8988T (cell line): ENCODE data around the gene OR2V1.
"Not testable (repeated sequence)": the region's sequence is repeated elsewhere in the genome, so short reads cannot be mapped to it uniquely, and the experiment has no call there.

Source experiments
- DNase-seq: peaks from one replicate; pipeline ENCODE4 v3.0.0; 2011

The OR2V1 gene

DNA sequence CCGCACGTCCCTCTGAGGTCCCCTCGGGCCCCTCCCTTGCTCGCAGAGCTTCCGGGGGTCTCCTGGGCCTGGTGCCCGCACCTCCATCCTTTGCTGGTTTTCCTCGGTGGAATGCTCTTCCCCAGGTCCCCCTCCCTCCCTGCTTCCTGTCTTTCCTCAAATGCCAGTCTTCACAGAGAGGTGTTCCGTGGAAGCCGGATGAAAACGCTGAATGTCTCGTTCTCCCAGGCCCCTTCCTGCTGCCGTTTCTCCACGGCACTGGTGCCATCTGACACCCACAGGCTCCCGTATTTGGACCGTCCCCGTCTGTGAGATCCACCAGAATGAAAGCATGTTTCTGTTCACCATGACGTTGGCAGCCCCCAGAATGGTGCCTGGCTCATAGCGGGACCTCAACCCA is 4.1 kb downstream of the OR2V1 start:
- DNase-seq, result no peak

DNA sequence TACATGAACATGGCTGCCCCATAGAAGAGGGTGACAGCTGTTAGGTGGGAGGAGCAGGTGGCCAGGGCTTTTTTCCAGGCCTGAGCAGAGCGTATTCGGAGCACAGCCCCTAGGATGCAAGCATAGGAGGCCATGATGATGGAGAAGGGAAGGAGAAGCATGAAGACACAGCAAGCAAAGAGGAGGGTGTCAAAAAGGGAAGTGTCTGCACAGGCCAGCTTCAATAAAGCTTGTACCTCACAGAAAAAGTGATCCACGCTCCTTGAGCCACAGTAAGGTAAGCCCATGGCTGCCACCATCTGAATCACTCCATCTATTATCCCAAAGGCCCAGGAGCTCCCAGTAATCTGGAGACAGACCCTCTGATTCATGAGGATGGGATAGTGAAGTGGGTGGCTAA is 6.4 kb downstream of the OR2V1 start:
- no peak for DNase-seq

GRCh38 chr5:181121675-181122561 is 9.1 kb downstream of the OR2V1 start:
- DNase-seq, result no peak

GRCh38 chr5:181120761-181121160 is 10.2 kb downstream of the OR2V1 start:
- no peak for DNase-seq

- no peak for DNase-seq
Measured at GRCh38 chr5:181120306-181120705, 10.7 kb downstream of the OR2V1 start.

DNA sequence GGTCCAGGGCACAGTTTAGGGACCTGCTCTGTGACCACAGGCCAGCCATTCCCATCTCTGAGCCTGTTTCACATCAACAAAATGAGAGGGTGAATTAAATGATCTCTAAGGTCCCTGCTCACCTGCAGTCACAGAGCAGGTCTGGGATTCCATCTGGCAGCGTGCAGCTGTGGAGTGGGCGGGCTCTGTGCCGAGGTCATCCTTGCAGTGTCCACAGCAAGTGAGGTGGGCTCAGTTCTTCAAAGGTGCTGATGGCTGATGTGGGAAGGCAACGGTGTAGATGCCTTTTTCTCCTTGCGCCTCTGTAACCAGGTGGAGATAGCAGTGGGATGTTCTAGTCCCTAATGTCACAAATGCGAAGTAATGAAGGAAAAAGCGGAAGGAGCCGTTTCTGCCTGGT is 11.9 kb downstream of the OR2V1 start:
- no peak for DNase-seq

GRCh38 chr5:181118369-181118768 is 12.6 kb downstream of the OR2V1 start:
- no peak for DNase-seq

DNA sequence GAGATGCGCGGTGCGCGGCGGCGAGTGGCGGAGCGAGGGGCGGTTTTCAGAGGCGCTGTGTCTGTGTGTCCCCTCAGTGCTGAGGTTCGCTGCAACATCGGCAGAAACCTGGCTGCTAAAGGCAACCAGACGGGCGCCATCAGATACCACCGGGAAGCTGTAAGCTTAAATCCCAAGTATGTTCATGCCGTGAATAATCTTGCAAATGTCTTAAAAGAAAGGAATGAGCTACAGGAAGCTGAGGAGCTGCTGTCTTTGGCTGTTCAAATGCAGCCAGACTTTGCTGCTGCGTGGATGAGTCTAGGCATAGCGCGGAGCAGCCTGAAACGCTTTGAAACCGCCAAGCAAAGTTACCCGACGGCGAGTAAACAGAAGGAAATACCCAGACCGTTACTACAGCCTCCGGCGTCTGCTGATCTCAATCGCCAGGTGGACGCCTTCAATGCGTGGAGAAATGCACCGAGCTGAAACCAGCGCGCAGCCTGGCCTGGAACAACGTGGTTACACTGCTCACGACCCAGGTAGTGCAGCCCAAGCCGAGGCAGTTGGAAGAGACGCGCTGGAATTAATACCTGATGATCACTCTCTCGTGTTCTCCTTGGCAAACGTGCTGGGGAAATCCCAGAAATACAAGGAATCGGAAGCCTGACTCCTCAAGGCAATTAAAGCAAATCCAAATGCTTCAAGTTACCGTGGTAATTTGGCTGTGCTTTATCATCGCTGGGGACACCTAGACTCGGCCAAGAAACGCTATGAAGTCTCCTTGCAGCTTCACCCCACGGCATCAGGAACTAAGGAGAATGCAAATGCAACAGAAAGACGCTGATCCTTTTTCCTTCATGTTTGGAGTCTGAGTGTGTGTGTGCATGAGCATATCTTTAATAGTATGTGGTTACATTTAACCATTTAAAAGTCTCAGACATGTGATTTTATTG is 15.9 kb downstream of the OR2V1 start:
- DNase-seq, result no peak

DNA sequence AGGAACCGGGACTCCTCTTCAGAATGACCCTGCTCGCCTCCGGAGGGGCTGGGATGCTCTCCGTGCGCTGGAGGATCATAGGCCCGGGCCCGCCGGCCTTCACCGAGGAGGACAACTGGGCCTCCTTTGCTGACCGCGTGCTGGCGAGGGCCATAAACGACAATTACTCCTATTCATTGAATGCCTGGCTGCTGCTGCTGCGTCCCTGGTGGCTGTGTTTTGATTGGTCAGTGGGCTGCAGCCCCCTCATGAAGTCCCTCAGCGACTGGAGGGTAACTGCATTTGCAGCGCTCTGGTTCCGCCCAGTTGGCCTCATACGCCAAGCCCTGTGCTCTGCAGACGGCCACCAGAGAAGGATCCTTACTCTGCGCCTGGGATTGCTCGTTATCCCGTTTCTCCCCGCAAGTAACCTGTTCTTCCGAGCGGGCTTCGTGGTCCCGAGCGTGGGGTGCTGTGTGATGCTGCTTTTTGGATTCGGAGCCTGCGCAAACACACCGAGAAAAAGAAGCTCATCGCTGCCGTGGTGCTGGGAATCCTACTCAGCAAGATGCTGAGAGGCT is 16.6 kb downstream of the OR2V1 start:
- no peak for DNase-seq

- DNase-seq, result not testable (repeated sequence)
Measured at GRCh38 chr5:181113572-181113971, 17.4 kb downstream of the OR2V1 start.

- DNase-seq, result no peak
Measured at GRCh38 chr5:181112476-181112875, 18.5 kb downstream of the OR2V1 start.

DNA sequence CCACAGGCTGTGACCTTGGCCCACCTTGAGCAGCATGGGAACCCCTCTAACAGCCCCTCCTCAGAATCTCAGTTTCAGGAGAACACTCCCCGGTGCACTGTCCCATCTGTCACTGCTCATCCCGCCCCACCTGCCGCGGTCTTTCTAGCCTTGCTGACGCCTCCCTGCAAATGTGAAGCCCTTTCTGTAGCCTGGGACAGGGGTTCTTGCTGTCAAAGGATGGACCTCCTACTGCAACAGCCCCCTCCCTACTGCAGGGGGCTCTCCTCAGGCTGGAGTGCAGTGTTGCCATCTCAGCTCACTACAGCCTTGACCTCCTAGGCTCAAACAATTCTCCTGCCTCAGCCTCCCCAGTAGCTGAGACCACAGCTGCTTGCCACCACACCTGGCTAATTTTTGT is 20.0 kb downstream of the OR2V1 start:
- DNase-seq, result no peak

DNA sequence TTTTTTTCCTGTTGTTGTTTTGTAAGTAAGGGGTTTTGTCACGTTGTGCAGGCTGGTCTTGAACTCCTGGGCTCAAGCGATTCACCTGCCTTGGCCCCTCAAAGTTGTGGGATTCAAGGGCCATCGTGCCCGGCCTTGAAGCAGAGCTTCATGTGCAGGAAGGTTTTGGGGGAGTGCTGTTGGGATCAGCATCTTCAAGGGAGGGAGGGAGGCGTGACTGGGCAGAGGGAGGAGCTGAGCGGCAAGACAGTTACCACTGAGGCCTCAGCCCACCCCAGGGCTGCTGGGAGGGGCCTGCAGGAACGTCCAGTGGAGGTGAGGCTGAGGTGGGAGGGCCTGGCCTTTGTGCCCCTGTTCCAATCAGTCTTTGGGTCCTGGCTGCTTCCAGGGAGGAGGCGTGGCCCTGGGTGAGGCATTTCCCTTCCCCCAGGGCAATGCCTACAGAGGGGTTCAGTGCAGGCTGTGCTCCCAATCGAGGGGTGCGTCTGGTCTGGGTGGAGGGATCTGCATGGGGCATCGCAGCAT is 21.4 kb downstream of the OR2V1 start:
- no peak for DNase-seq

DNA sequence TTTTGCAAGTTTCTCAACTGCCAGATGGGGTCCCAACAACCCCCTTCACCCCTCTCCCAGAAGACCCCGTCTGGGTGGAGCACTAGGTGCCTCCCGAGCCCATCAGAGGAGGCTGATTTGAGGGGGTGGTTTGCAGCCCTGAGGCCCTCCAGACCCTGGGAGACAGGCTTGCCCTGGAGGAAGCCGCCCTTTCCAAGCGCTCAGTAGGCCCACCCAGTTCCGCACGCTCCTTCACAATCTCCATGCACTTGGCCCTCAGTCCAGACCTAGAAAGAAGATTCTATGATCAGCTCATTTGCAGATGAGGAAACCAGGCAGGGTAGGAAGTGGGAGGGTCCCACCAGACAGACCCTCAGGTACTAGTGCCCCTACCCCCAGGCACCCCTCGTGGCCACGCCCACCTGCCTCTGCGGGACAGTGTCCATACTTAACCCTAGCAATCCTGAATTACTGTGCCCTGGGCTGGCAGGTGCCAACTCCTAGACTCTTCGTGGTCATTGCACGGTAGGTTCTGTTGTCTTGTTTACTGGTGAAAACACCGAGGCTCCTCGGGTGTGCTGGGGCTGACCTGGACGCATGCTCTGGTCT is 22.3 kb downstream of the OR2V1 start:
- no peak for DNase-seq

DNA sequence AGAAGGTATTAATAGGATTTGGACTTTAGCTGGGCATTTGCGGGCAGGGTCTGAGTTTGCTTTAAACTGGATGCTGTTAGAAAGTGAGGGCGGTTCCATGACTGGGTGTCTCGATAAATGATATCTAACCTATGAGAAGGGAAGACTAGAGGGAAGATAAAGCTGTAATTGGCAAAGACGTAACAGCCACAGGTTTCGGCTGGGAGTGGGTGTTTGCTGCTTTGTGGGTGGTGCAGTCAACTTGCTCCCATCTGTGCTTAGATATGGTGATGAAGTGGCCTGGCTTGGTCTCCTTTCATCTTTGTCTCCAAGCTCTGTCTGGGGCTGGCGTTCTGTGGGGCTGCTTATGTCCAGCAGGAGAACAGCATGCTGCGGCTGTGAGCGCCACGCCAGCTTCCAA is 23.3 kb downstream of the OR2V1 start:
- DNase-seq, result no peak

DNA sequence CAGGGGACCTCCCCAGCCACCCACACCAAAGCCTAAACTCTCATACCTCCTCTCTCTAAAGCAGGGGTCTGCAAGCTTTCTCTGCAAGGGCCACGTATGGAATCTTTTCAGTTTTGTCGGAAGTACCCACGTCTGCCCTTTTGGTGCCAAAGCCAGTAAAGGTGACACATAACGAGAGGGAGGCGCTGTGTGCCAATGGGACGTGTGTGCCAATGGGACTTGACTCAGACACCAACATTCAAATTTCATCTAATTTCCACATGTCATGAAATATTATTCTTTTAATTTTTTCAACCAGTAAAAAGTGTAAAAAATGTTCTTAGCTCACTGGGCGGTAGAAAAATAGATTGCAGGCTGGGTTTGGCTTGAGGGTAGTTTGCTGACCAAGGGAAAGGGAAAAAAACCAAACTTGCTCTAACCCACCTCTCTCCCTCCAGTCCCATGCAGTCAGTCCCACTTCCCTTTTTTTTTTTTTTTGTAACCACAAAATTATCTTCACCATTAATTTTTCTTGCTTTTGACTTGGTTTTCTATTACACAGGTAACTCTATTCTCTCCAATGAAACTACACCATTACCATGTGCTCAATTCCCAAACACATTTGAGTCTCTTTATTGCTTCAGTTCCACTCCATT is 25.5 kb downstream of the OR2V1 start:
- no peak for DNase-seq

- not testable (repeated sequence) for DNase-seq
Measured at GRCh38 chr5:181104606-181105390, 26.2 kb downstream of the OR2V1 start.

DNA sequence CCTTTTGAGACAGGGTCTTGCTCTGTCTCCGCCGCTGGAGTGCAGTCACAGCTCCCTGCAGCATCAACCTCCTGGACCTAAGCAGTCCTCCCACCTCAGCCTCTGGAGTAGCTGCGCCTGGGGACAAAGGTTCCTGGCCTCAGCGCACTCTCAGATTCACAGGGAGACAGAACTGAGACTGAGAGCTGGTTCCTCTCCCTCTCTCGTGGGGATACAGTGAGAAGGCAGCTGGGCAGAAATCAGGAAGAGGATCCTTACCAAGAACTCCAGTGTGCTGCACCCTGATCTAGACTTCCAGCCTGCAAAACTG is 26.8 kb downstream of the OR2V1 start:
- not testable (repeated sequence) for DNase-seq

DNA sequence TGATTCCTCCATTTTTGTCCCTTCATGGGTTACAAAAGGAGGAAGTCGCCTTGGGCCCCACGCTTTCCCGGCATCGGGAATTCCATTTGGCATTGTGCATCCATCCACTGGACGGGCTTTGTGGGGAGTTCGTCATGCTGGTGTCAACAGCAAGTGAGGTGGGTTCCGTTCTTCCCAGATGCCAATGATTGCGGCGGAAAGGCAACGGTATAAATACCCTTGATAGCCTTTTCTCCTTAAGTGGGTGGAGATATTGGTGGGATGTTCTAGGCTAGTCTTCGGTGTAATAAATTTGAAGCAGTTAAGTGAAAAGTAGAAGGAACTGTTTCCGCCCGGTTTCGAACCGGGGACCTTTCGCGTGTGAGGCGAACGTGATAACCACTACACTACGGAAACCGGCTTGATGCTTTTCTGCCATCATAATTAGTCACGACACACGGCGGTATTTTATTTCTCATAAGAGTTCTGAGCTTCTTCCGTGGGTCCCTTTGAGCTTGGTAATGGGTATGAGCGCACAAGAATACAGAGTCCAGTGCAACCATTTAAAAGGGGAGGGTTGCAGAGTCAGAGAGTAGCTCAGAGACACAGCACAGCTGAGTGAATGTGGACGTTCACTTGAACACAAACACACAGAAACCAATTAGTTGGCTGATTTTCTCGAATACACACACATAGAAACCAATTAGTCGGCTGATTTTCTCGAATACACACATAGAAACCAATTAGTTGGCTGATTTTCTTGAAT is 28.9 kb downstream of the OR2V1 start:
- DNase-seq, result not testable (repeated sequence)

- not testable (repeated sequence) for DNase-seq
Measured at GRCh38 chr5:181101030-181101641, 29.8 kb downstream of the OR2V1 start.
